Liver (tissue), 9 donors: ENCODE data around the gene GLIS1. TPM values are rescaled to one million over a fixed set of nuclear protein-coding genes. Genes with fewer than 3 reads are reported as not detected.

Experiments used
- DNase-seq: peaks from one replicate; pipeline ENCODE4 v3.0.0-alpha.2; 2017; ENCODE audit warnings: low spot score
- H3K27ac ChIP-seq, 2 donors: one replicate each; pipeline ENCODE4 v1.7.0; 2013; ENCODE audit warnings: inconsistent platforms in 2 of 2, low read length in 2 of 2, control low read depth in 1 of 2, low read depth in 1 of 2, mild to moderate bottlenecking in 1 of 2
- H3K27me3 ChIP-seq, 4 donors: one replicate each; pipeline versions ENCODE4 v1.6.1 to v1.7.0; 2013; ENCODE audit warnings: low read length in 3 of 4, inconsistent platforms in 1 of 4, mild to moderate bottlenecking in 1 of 4, moderate library complexity in 1 of 4; ENCODE audit not compliant: control insufficient read depth in 4 of 4, insufficient read depth in 4 of 4
- H3K36me3 ChIP-seq, 4 donors: one replicate each; pipeline versions ENCODE4 v1.6.1 to v1.7.0; 2013; ENCODE audit warnings: low read length in 3 of 4, mild to moderate bottlenecking in 3 of 4, low read depth in 1 of 4, moderate library complexity in 1 of 4; ENCODE audit not compliant: control insufficient read depth in 4 of 4, insufficient read depth in 3 of 4
- H3K4me1 ChIP-seq, 4 donors: one replicate each; pipeline versions ENCODE4 v1.6.1 to v1.7.0; 2013; ENCODE audit warnings: low read length in 3 of 4, mild to moderate bottlenecking in 3 of 4, moderate library complexity in 1 of 4; ENCODE audit not compliant: control insufficient read depth in 4 of 4, insufficient read depth in 4 of 4
- H3K4me3 ChIP-seq, 3 donors: one replicate each; pipeline versions ENCODE4 v1.6.1 to v1.7.0; 2013; ENCODE audit warnings: low read length in 3 of 3, control low read depth in 1 of 3, low read depth in 1 of 3, mild to moderate bottlenecking in 1 of 3
- H3K9ac ChIP-seq, 2 donors: one replicate each; pipeline ENCODE4 v1.7.0; 2013; ENCODE audit warnings: low read length in 2 of 2, mild to moderate bottlenecking in 2 of 2, moderate library complexity in 2 of 2, control low read depth in 1 of 2, low read depth in 1 of 2
- H3K9me3 ChIP-seq, 4 donors: one replicate each; pipeline versions ENCODE4 v1.6.1 to v1.7.0; 2013; ENCODE audit warnings: low read length in 3 of 4; ENCODE audit not compliant: control insufficient read depth in 4 of 4
- ATF3 ChIP-seq: IDR thresholded peaks from 2 replicates; pipeline ENCODE4 v1.6.1; 2016; ENCODE audit warnings: antibody characterized with exemption
- CTCF ChIP-seq: fragments of 150-350 bp; IDR thresholded peaks from 2 replicates; pipeline ENCODE4 v1.5.1; 2017; ENCODE audit warnings: improper control_type of control experiment, low read depth, low read length; ENCODE audit not compliant: missing input control
- EGR1 ChIP-seq, 2 donors: IDR thresholded peaks; 2 replicates each; pipeline ENCODE4 v1.6.1; 2016 to 2018; ENCODE audit warnings: antibody characterized with exemption in 2 of 2, low read depth in 2 of 2
- FOXA2 ChIP-seq: IDR thresholded peaks from 2 replicates; pipeline ENCODE4 v1.6.1; 2016; ENCODE audit warnings: antibody characterized with exemption
- HNF4A ChIP-seq, 2 donors: conservative IDR thresholded peaks; 2 replicates each; pipeline ENCODE4 v1.6.1; 2016; ENCODE audit warnings: antibody characterized with exemption in 2 of 2, mild to moderate bottlenecking in 2 of 2
- HNF4G ChIP-seq: IDR thresholded peaks from 2 replicates; pipeline ENCODE4 v1.6.1; 2016; ENCODE audit warnings: antibody characterized with exemption
- JUND ChIP-seq, 2 donors: IDR thresholded peaks; 2 replicates each; pipeline ENCODE4 v1.6.1; 2016; ENCODE audit warnings: antibody characterized with exemption in 2 of 2
- MAX ChIP-seq: IDR thresholded peaks from 2 replicates; pipeline ENCODE4 v1.6.1; 2016; ENCODE audit warnings: antibody characterized with exemption
- RAD21 ChIP-seq, 2 donors: IDR thresholded peaks; 2 replicates each; pipeline ENCODE4 v1.6.1; 2016; ENCODE audit warnings: antibody characterized with exemption in 2 of 2, mild to moderate bottlenecking in 2 of 2
- SP1 ChIP-seq: IDR thresholded peaks from 2 replicates; pipeline ENCODE4 v1.6.1; 2018; ENCODE audit warnings: antibody characterized with exemption, mild to moderate bottlenecking
- TAF1 ChIP-seq: conservative IDR thresholded peaks from 2 replicates; pipeline ENCODE4 v1.6.1; 2016; ENCODE audit warnings: antibody characterized with exemption, mild to moderate bottlenecking
- YY1 ChIP-seq: IDR thresholded peaks from 2 replicates; pipeline ENCODE4 v1.6.1; 2016; ENCODE audit warnings: antibody characterized with exemption, mild to moderate bottlenecking
- WGBS: extraction: QIAGEN DNeasy Blood & Tissue Kit; methylation state at CpG from one replicate; pipeline ENCODE4 v1.1.7; 2013; 5-methylcytosine and 5-hydroxymethylcytosine counted together
- polyA plus RNA-seq, 2 donors: library from polyadenylated mRNA; stranded (reverse) in 1 of 2; unstranded in 1 of 2; fragments of 200-250 nt in 1 of 2; fragments of >200 nt in 1 of 2; fragmentation: Nextera tagmentation in 1 of 2; extraction: Ambion mirVana in 1 of 2; gene quantifications; one replicate each; pipeline versions ENCODE4 v1.2.1 to v1.2.3, GENCODE V29; 2013 to 2015
- total RNA-seq, 2 donors: library from RNA; depleted of rRNA; stranded (reverse); fragments of >200 nt; gene quantifications; one replicate each; pipeline ENCODE4 v1.2.3, GENCODE V29; 2014
- TF ChIP-seq, protein P1 (sequence below): IDR thresholded peaks from 2 replicates; pipeline ENCODE4 v1.6.1; 2016; ENCODE audit warnings: antibody characterized with exemption, mild to moderate bottlenecking
- TF ChIP-seq, protein P2 (sequence below): IDR thresholded peaks from 2 replicates; pipeline ENCODE4 v1.6.1; 2016; ENCODE audit warnings: antibody characterized with exemption
- donor health status: healthy.
- donor health status: healthy.
- donor health status: healthy.
- donor health status: healthy.
- donor health status: healthy.

Gene GLIS1
- total and polyA plus RNA-seq, 4 donors: under 0.01 to 0.05 TPM; not detected in 2

- Histone ChIP-seq H3K4me1 (no peaks in the 10 kb centered on the region), H3K27ac (no peak overlapping the region), H3K27me3 (no peaks in the 10 kb centered on the region), H3K9me3 (no peaks in the 10 kb centered on the region), H3K36me3 (no peaks in the 10 kb centered on the region), H3K9ac (no peak overlapping the region), H3K4me3 (no peak overlapping the region)
- 96% methylated on average over 7 of the region's 7 CpGs for WGBS
- TF ChIP-seq CTCF (no peak), YY1 (no peak), EGR1 (IDR thresholded peaks at IDR 0.05; ENCODE audit: low read depth in 2 of 2) (no peak), JUND (IDR thresholded peaks at IDR 0.05) (no peak), ATF3 (no peak), TAF1 (no peak), SP1 (no peak), RAD21 (IDR thresholded peaks at IDR 0.05) (no peak), MAX (no peak), FOXA2 (no peak)
- TF ChIP-seq, protein P1, sequence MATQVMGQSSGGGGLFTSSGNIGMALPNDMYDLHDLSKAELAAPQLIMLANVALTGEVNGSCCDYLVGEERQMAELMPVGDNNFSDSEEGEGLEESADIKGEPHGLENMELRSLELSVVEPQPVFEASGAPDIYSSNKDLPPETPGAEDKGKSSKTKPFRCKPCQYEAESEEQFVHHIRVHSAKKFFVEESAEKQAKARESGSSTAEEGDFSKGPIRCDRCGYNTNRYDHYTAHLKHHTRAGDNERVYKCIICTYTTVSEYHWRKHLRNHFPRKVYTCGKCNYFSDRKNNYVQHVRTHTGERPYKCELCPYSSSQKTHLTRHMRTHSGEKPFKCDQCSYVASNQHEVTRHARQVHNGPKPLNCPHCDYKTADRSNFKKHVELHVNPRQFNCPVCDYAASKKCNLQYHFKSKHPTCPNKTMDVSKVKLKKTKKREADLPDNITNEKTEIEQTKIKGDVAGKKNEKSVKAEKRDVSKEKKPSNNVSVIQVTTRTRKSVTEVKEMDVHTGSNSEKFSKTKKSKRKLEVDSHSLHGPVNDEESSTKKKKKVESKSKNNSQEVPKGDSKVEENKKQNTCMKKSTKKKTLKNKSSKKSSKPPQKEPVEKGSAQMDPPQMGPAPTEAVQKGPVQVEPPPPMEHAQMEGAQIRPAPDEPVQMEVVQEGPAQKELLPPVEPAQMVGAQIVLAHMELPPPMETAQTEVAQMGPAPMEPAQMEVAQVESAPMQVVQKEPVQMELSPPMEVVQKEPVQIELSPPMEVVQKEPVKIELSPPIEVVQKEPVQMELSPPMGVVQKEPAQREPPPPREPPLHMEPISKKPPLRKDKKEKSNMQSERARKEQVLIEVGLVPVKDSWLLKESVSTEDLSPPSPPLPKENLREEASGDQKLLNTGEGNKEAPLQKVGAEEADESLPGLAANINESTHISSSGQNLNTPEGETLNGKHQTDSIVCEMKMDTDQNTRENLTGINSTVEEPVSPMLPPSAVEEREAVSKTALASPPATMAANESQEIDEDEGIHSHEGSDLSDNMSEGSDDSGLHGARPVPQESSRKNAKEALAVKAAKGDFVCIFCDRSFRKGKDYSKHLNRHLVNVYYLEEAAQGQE: no peak
- TF ChIP-seq, protein P2, sequence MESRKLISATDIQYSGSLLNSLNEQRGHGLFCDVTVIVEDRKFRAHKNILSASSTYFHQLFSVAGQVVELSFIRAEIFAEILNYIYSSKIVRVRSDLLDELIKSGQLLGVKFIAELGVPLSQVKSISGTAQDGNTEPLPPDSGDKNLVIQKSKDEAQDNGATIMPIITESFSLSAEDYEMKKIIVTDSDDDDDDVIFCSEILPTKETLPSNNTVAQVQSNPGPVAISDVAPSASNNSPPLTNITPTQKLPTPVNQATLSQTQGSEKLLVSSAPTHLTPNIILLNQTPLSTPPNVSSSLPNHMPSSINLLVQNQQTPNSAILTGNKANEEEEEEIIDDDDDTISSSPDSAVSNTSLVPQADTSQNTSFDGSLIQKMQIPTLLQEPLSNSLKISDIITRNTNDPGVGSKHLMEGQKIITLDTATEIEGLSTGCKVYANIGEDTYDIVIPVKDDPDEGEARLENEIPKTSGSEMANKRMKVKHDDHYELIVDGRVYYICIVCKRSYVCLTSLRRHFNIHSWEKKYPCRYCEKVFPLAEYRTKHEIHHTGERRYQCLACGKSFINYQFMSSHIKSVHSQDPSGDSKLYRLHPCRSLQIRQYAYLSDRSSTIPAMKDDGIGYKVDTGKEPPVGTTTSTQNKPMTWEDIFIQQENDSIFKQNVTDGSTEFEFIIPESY: no peak
- no peak for DNase-seq
Measured at GRCh38 chr1:53516181-53516580, 222.8 kb downstream of the GLIS1 start.

DNA sequence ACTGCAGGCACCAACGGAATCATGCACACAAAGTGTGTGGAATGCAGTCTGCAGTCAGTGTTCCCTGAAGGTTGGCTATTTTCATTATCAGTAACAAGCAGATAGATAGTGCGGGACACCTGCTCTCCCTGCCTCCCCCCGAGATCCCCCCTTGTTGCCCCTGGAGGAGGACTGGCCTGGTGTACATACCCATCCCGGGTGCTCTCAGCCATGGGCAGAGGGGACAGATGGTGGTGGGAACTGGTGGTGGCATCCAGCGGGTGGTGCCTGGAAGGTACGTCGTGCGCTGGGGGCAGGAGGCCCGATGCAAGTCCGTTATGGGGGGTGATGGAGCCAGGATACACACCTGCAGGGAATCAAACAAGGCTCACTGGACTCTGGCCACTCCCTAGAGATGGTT lies 224.5 kb downstream of the GLIS1 start:
- TF ChIP-seq HNF4A (conservative IDR thresholded peaks at IDR 0.05) (no peak), YY1 (no peak), CTCF (no peak), HNF4G (no peak), ATF3 (no peak)
- TF ChIP-seq, protein P1: no peak
- Histone ChIP-seq H3K36me3 (no peaks in the 10 kb centered on the region), H3K27ac (no peak overlapping the region), H3K9me3 (no peaks in the 10 kb centered on the region), H3K4me3 (no peak overlapping the region), H3K9ac (no peak overlapping the region), H3K27me3 (no peaks in the 10 kb centered on the region), H3K4me1 (no peaks in the 10 kb centered on the region)
- DNase-seq: no peak
- WGBS: 82% methylated on average over 10 of the region's 10 CpGs
